GM15510 (cell line): ENCODE data around the gene GPR4.

Experiments
- POLR2A ChIP-seq: IDR thresholded peaks from 3 replicates; pipeline ENCODE4 v1.6.1; 2011; ENCODE audit warnings: borderline replicate concordance; ENCODE audit not compliant: insufficient read length; ENCODE audit errors: extremely low read depth

GPR4 gene

DNA sequence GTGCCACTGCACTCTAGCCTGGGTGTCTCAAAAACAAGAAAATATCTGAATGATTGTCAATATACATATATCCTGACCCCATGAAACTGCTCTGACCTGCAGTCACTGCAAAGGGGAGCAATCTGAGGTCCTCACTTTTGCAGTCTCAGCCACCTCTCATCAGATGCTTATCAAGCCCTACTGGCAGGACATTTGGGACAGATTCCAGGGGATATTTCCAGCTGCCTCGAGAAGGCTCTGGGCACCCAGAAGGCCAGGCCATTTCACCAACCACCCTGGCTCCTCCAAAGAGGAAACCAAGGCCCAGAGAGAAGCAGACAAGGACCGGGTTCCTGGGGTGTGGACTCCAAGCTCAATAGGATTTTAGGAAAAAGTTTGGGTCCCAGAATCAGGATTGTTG, 34.9 kb upstream of the GPR4 start:
- no peak for TF ChIP-seq POLR2A

- TF ChIP-seq POLR2A, result no peak
Measured at GRCh38 chr19:45636275-45636674, 34.3 kb upstream of the GPR4 start.

- TF ChIP-seq POLR2A, result no peak
Measured at GRCh38 chr19:45632468-45633196, 30.6 kb upstream of the GPR4 start.

DNA sequence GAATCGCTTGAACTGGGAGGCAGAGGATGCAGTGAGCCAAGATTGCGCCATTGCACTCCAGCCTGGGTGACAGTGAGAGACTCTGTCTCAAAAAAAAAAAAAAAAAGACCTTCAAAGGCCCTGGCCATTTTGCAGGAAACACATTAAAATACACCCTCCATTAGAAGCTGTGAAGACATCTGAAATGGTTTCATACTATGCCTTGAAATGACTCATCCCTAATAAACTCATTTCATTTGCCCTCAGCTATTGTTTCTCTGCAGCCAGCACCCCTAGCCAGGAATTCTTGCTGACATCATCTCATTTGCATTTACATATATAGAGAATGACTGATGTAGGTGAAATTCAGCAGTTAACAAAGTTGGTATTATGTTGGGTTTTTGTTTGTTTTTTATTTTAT, 28.5 kb upstream of the GPR4 start:
- TF ChIP-seq POLR2A, result no peak

DNA sequence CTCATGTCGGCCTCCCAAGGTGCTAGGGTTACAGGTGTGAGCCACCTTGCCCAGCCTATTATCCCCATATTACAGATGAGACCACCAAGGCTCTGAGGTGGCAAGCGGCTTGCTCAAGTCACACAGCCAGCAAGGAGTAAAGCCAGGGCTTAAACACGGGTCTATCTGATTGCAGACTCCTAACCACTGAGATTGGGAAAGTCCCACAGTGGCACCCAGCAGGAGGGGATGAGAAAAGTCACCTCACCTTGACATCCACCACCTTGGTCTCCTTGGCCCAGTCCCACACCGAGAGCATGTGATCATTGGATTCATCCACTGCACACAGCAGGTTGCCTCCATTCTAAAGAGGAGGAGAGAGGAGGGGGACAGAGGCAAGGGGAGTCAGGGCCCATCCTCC, 27.7 kb upstream of the GPR4 start:
- no peak for TF ChIP-seq POLR2A

- TF ChIP-seq POLR2A, result no peak
Measured at GRCh38 chr19:45623984-45624383, 22.0 kb upstream of the GPR4 start.

DNA sequence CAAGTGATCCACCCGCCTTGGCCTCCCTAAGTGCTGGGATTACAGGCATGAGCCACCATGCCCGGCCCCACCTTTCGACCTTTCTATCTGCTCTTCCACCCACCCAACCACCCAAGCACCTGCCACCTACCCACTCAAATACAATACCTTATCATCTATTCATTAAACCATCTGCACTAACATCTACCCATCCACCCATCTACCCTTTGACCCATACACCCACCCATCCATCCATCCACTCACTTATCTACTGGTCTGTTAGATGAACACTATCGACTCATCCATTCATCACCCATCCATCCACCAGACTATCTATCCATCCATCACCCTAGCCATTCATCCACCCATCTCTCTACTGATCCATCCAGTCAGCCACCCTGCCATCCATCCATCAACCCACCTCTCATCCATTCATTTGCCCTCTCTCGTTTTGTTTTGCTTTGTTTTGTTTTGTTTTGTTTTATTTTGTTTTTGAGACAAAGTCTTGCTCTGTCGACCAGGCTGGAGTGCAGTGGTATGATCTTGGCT, 20.0 kb upstream of the GPR4 start:
- TF ChIP-seq POLR2A, result no peak

- TF ChIP-seq POLR2A, result no peak
Measured at GRCh38 chr19:45621389-45621788, 19.4 kb upstream of the GPR4 start.

DNA sequence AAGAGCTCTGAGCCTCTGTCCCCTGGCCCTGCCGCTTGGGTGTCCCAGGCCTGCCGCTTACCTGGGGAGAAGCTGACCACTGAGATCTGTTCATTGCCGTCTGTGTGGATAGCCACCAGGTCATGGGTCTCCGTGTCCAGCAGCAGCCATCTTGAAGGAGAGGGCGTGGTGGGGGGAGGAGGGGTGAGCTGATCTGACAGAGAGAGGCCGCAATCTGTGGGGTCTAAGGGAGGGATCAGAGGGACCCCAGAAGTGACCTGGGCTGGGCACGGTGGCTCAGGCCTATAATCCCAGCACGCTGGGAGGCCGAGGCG, 14.6 kb upstream of the GPR4 start:
- TF ChIP-seq POLR2A, result no peak

- TF ChIP-seq POLR2A, result no peak
Measured at GRCh38 chr19:45615795-45616703, 14.0 kb upstream of the GPR4 start.

DNA sequence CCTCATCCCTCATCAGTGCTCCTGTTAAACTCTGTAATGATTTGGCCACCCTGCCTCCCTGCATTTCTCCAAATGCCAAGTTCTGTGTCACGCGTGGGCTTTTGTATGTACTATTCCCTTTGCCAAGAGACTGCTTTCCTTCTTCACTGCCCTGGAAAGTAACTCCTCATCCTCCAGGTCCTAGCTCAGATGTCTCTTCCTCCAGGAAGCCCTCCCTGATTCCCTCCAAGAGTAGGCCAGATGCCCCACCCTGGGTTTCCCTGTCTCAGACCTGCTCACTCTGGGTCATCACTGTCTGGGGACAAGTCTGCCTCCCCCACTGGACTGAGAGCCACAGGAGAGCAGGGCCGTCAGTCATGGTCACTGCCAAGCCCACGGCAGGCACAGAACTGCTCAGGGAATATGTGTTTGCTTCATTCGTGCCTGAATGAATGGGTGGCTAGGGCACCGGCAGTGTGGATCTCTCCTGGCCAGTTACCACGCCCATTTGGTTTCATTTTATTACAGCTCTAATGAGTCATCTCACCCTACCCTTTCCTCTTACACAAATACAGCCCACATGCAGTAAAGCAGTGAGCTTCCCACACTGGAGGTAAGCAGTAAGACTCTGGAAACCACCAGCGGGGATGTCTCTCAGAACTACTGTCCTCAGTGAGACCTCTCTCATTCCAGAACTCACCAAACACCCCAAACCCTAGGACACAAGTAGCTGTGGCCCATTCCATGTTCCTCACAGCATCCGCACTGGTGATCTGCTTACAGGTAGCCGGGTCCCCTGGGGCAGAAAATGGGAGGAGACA, 12.1 kb upstream of the GPR4 start:
- no peak for TF ChIP-seq POLR2A

DNA sequence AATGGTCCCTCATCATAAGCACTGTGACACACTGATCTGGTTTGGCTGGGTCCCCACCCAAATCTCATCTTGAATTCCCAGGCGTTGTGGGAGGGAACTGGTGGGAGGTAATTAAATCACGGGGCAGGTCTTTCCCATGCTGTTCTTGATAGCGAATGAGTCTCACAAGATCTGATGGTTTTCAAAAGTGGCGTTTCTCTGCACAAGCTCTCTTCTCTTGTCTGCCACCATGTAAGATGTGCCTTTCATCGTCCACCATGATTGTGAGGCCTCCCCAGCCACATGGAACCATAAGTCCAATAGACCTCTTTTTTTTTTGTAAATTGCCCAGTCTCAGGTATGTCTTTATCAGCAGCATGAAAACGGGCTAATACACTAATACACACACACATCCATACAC, 6.9 kb upstream of the GPR4 start:
- no peak for TF ChIP-seq POLR2A

DNA sequence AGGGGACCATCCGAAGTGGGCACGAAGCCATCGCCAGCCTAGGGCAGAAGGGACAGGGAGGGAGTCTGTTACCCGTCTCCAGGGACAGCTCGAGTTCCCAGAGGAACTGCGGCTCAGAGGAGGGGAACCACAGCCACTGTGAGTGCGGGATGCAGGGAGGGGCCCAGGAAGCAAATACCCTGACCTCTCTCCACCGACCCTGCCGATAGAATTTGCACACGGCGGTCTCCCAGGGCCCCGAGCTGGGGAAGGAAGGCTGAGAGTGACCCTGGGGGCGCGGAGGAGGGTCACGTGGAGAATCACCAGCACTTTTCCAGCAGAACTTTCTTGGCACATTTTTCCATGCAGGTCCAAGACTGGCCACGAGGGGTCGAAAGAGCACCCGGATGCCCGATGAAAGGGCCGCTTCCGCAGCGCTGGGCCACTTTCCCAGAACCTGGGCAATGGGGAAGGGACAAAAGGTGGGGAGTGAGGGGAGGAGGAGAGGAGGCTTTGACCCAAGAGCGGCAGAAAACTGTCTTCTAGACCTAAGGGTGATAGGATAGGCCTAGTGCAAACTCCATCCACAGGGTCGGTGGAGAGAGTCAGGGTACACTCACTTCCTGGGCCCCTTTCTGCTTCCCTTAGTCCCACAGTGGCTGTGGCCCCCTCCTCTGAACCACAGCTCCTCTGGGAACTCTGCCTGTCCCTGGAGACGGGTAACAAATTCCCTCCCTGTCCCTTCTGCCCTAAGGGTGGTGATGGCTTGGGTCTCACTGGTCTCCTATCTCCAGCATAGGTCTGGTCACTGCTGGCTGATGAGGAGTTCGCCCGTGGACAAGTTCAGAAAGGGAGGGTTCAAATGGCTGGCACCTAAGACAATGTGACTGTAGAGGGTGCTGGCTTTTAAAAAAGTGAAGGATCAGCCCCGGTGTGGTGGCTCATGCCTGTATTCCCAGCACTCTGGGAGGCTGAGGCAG, 5.3 kb upstream of the GPR4 start:
- TF ChIP-seq POLR2A, result no peak

GRCh38 chr19:45601115-45601514, 897 bp downstream of the GPR4 start:
- no peak for TF ChIP-seq POLR2A
